ENCODE data around the gene RXYLT1.
"Not testable (repeated sequence)": the region's sequence is repeated elsewhere in the genome, so short reads cannot be mapped to it uniquely, and the experiment has no call there.

RXYLT1 gene

GRCh38 chr12:63826006-63826585 lies 46.4 kb downstream of the RXYLT1 start:
- no peak for DNase-seq (ENCODE audit: low read depth, low spot score)
- no peak overlapping the region for H3K9ac ChIP-seq (ENCODE audit: insufficient read length)

GRCh38 chr12:63828867-63829266 lies 49.2 kb downstream of the RXYLT1 start:
- no peak overlapping the region for H3K4me3 ChIP-seq
- TF ChIP-seq FOXP2 (optimal IDR thresholded peaks at IDR 0.05; ENCODE audit: control extremely low read depth, extremely low read length, insufficient read depth) (no peak), EZH2 (IDR thresholded peaks at IDR 0.05) (no peak), POLR2AphosphoS5 (IDR thresholded peaks at IDR 0.05; ENCODE audit: borderline replicate concordance, low read depth, low read length) (no peak)
- H3K9ac ChIP-seq (ENCODE audit: insufficient read length) = no peak overlapping the region
- no peaks in the 10 kb centered on the region for H3K9me3 ChIP-seq (ENCODE audit: low read depth, low read length)
- no peaks in the 10 kb centered on the region for H3K36me3 ChIP-seq (ENCODE audit: insufficient read depth, low read length)
- DNase-seq (ENCODE audit: low read depth, low spot score) = no peak
- H3K27ac ChIP-seq = no peak overlapping the region

More at GRCh38 chr12:63826006-63826585, 46.4 kb downstream of the RXYLT1 start:
- Histone ChIP-seq H3K4me3 (no peak overlapping the region), H3K36me3 (ENCODE audit: insufficient read depth, low read length) (no peaks in the 10 kb centered on the region), H3K9me3 (ENCODE audit: low read depth, low read length) (no peaks in the 10 kb centered on the region), H3K27ac (no peak overlapping the region)
- no peak for TF ChIP-seq POLR2AphosphoS5 (IDR thresholded peaks at IDR 0.05; ENCODE audit: borderline replicate concordance, low read depth, low read length)
- no peak for TF ChIP-seq EZH2 (IDR thresholded peaks at IDR 0.05)
- TF ChIP-seq FOXP2 (optimal IDR thresholded peaks at IDR 0.05; ENCODE audit: control extremely low read depth, extremely low read length, insufficient read depth) = no peak

DNA sequence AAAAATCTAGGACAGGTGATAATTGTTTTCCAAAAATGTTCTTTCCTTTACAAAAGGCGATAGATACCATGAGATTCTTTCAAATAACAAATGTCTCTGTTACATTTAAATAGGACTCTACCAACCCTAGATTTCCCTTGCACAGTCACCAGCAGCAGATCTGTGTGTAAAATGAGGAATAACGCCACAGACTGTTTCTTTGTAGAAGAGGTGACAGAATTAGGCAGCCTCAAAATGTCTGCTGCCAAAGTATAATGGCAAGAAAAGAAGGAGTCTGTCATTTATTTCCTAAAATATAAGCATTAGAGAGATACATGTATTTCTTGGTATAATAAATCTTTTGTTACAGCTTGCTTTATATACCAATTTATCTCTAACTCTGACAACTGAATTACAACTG lies 56.3 kb downstream of the RXYLT1 start:
- Histone ChIP-seq H3K9me3 (ENCODE audit: low read depth, low read length) (no peaks in the 10 kb centered on the region), H3K9ac (ENCODE audit: insufficient read length) (no peak overlapping the region), H3K27ac (no peak overlapping the region), H3K4me3 (no peak overlapping the region), H3K36me3 (ENCODE audit: insufficient read depth, low read length) (no peaks in the 10 kb centered on the region)
- TF ChIP-seq FOXP2 (optimal IDR thresholded peaks at IDR 0.05; ENCODE audit: control extremely low read depth, extremely low read length, insufficient read depth) = no peak
- no peak for TF ChIP-seq EZH2 (IDR thresholded peaks at IDR 0.05)
- TF ChIP-seq POLR2AphosphoS5 (IDR thresholded peaks at IDR 0.05; ENCODE audit: borderline replicate concordance, low read depth, low read length) = no peak
- no peak for DNase-seq (ENCODE audit: low read depth, low spot score)

- DNase-seq (ENCODE audit: low read depth, low spot score) = no peak
- TF ChIP-seq FOXP2 (optimal IDR thresholded peaks at IDR 0.05; ENCODE audit: control extremely low read depth, extremely low read length, insufficient read depth) (no peak), POLR2AphosphoS5 (IDR thresholded peaks at IDR 0.05; ENCODE audit: borderline replicate concordance, low read depth, low read length) (no peak), EZH2 (IDR thresholded peaks at IDR 0.05) (no peak)
- no peak overlapping the region for H3K27ac ChIP-seq
- no peak overlapping the region for H3K9ac ChIP-seq (ENCODE audit: insufficient read length)
- H3K4me3 ChIP-seq = no peak overlapping the region
- no peaks in the 10 kb centered on the region for H3K9me3 ChIP-seq (ENCODE audit: low read depth, low read length)
- no peaks in the 10 kb centered on the region for H3K36me3 ChIP-seq (ENCODE audit: insufficient read depth, low read length)
Measured at GRCh38 chr12:63836936-63837335, 57.2 kb downstream of the RXYLT1 start.

GRCh38 chr12:63838411-63838810 lies 58.7 kb downstream of the RXYLT1 start:
- no peaks in the 10 kb centered on the region for H3K36me3 ChIP-seq (ENCODE audit: insufficient read depth, low read length)
- H3K27ac ChIP-seq = no peak overlapping the region
- no peak overlapping the region for H3K9ac ChIP-seq (ENCODE audit: insufficient read length)
- DNase-seq (ENCODE audit: low read depth, low spot score) = no peak
- no peak overlapping the region for H3K4me3 ChIP-seq
- TF ChIP-seq POLR2AphosphoS5 (IDR thresholded peaks at IDR 0.05; ENCODE audit: borderline replicate concordance, low read depth, low read length) (no peak), FOXP2 (optimal IDR thresholded peaks at IDR 0.05; ENCODE audit: control extremely low read depth, extremely low read length, insufficient read depth) (no peak), EZH2 (IDR thresholded peaks at IDR 0.05) (no peak)
- H3K9me3 ChIP-seq (ENCODE audit: low read depth, low read length) = no peaks in the 10 kb centered on the region

DNA sequence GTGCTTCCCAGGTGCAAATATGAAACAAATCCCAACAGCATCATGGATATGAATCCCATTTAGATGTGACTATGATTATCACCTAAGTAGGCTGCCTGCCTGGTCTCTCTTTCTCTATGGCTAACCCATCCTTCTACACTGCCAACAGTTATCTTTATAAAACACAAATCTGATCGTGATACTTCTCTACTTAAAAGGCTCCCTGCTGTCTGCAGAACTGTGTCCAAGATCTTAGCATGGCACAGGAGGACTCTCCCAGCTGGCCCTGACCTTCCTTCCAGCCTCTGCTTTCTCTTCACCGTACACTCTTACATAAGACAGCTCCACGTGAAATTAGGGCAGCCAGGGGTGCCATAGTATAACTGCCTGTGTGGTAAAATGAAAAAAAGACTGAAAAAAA lies 61.3 kb downstream of the RXYLT1 start:
- no peak overlapping the region for H3K27ac ChIP-seq
- no peaks in the 10 kb centered on the region for H3K36me3 ChIP-seq (ENCODE audit: insufficient read depth, low read length)
- no peaks in the 10 kb centered on the region for H3K9me3 ChIP-seq (ENCODE audit: low read depth, low read length)
- H3K9ac ChIP-seq (ENCODE audit: insufficient read length) = no peak overlapping the region
- H3K4me3 ChIP-seq = no peak overlapping the region
- TF ChIP-seq FOXP2 (optimal IDR thresholded peaks at IDR 0.05; ENCODE audit: control extremely low read depth, extremely low read length, insufficient read depth) = no peak
- no peak for DNase-seq (ENCODE audit: low read depth, low spot score)

DNA sequence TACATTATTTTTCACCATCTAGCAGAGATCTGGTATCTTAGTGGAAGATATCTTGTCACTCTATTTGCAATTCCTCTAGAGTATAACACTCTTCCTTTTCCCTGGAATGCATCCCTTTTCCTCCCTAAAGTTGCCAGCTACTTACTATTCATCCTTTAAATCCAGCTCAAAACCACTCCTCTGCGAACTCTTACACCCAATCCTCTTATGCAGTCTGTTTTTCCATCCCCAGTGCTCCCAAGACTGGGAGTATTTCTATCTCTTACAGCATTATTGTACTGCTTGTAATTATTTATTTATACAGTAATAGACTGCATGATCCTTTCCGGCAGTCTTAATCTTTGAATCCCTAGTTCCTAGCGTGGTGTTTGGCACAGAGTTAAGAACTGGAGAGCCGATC lies 61.9 kb downstream of the RXYLT1 start:
- H3K9ac ChIP-seq (ENCODE audit: insufficient read length) = no peak overlapping the region
- H3K27ac ChIP-seq = no peak overlapping the region
- no peak for DNase-seq (ENCODE audit: low read depth, low spot score)
- H3K9me3 ChIP-seq (ENCODE audit: low read depth, low read length) = no peaks in the 10 kb centered on the region
- H3K36me3 ChIP-seq (ENCODE audit: insufficient read depth, low read length) = no peaks in the 10 kb centered on the region
- TF ChIP-seq FOXP2 (optimal IDR thresholded peaks at IDR 0.05; ENCODE audit: control extremely low read depth, extremely low read length, insufficient read depth) (no peak), POLR2AphosphoS5 (IDR thresholded peaks at IDR 0.05; ENCODE audit: borderline replicate concordance, low read depth, low read length) (no peak), EZH2 (IDR thresholded peaks at IDR 0.05) (no peak)
- H3K4me3 ChIP-seq = no peak overlapping the region

- H3K4me3 ChIP-seq; H3K27ac ChIP-seq; H3K9me3 ChIP-seq (ENCODE audit: low read depth, low read length); H3K36me3 ChIP-seq (ENCODE audit: insufficient read depth, low read length); H3K9ac ChIP-seq (ENCODE audit: insufficient read length); DNase-seq (ENCODE audit: low read depth, low spot score): not testable (repeated sequence)
Measured at GRCh38 chr12:63842750-63843149, 63.0 kb downstream of the RXYLT1 start.

DNA sequence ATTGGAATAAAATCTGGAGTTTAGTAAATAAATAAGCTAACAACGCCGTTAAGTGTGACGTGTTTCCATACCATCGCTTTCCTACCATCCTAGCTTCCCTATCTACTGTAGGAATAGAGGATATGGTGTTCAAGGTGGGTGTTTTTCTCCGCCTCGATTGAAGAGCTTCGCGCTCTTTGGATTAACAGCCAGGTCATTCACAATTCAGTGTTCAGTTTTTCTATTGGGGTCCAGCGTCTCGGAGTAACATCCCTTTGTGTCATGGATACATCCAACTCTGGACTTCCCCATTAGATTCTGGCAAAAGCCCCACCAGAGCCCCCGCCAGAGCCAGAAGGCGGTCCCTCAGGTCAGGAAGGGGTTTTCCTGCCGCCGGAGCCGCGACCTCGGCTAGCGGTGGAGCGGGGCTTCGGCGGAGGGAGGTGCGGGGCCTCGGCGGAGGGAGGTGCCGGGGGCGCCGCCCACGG lies 63.6 kb downstream of the RXYLT1 start:
- H3K9ac ChIP-seq (ENCODE audit: insufficient read length) = peak overlapping the region; percentile 58
- H3K36me3 ChIP-seq (ENCODE audit: insufficient read depth, low read length) = no peaks in the 10 kb centered on the region
- TF ChIP-seq POLR2AphosphoS5 (IDR thresholded peaks at IDR 0.05; ENCODE audit: borderline replicate concordance, low read depth, low read length) (no peak), EZH2 (IDR thresholded peaks at IDR 0.05) (no peak), FOXP2 (optimal IDR thresholded peaks at IDR 0.05; ENCODE audit: control extremely low read depth, extremely low read length, insufficient read depth) (no peak)
- DNase-seq (ENCODE audit: low read depth, low spot score) = no peak
- no peaks in the 10 kb centered on the region for H3K9me3 ChIP-seq (ENCODE audit: low read depth, low read length)
- H3K27ac ChIP-seq = no peak overlapping the region
- peak overlapping the region; percentile 90 for H3K4me3 ChIP-seq
